Mammary epithelial cell (primary cell): ENCODE results near the gene PHC3.

Experiments used
- CTCF ChIP-seq, 2 donors: IDR thresholded peaks in 1 of 2; conservative IDR thresholded peaks in 1 of 2; 2 replicates each; pipeline ENCODE4 v1.5.1; 2011 to 2012; ENCODE audit warnings: inconsistent platforms in 2 of 2, low read length in 2 of 2, mild to moderate bottlenecking in 2 of 2, control low read depth in 1 of 2, low read depth in 1 of 2; ENCODE audit not compliant: insufficient read depth in 1 of 2; ENCODE audit errors: extremely low read depth in 1 of 2
- EZH2 ChIP-seq: IDR thresholded peaks from 2 replicates; pipeline ENCODE4 v1.6.1; 2012; ENCODE audit warnings: low read length, inconsistent platforms, borderline replicate concordance

- TF ChIP-seq EZH2 (no peak), CTCF (conservative IDR thresholded peaks at IDR 0.05 in 1 of 2, IDR thresholded peaks at IDR 0.05 in 1 of 2; ENCODE audit: extremely low read depth in 1 of 2, insufficient read depth in 1 of 2, low read depth in 1 of 2, low read length in 2 of 2) (no peak)
Observed at GRCh38 chr3:170159933-170160332, 21.6 kb downstream of the PHC3 start.
